GM21390 (cell line): ENCODE measurements around the gene KCNAB3.

Experiments
- ATAC-seq: cut with Tn5 transposase; IDR thresholded peaks from one replicate; pipeline ENCODE4 v1.9.1; 2021; ENCODE audit not compliant: unreplicated experiment

The KCNAB3 gene

GRCh38 chr17:7881276-7882054, 48.2 kb downstream of the KCNAB3 start:
- ATAC-seq: no peak

DNA sequence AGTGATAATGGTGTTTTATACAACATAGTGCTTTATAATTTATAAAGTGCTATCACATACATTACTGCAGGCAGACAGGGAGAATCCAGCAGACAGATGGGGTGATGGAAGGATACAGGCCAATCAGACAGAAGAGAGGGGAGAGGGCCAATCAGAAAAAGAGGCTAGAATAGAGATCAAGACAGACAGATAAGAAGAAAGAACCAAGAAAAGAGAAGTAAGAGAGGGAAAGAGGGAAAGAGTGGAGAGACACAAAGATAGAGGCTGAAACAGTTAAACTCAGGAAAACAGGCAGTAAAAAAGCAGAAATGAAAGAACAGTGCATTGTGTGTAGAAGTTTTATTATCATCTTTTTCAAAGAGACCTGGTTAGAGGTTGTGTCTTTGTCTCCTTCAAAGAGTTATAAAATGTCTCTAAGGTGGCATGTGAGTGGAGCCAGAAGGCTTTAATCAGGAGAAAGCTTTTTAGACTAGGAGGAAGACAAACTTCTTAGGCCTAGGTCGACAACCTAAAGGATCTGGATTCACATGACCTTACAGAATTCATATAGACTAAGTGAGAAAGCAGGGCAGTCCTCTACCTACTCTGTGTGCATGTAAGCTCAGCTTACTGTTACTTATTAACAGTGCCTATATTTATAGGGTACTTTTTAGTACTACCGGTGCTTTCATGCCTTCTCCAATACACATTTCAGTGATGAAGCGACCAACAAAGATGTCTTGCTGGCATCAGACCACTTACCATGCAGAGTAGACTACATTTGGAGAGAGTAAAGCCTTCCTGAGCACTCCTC, 49.4 kb downstream of the KCNAB3 start:
- no peak for ATAC-seq

- no peak for ATAC-seq
Measured at GRCh38 chr17:7878234-7878633, 51.4 kb downstream of the KCNAB3 start.

GRCh38 chr17:7875804-7876370, 53.8 kb downstream of the KCNAB3 start:
- no peak for ATAC-seq

DNA sequence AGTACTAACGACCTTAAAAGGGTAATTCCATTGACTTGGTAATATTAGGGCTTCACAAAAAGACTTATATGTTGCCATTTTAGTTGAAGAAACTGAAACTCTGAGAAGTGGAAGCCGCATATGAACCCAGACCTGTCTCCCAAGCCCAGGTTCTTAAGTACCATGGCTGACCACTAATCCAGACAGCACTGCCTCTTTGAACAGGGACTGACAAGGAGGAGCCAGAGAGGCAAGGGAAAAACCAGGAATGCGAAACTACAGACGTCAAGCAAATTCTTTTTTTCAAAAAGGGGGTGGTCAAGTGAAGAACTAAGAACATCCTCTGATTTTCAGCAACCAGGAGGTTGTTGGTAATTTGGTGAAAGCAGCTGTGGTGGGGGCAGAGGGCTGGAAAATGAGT, 56.6 kb downstream of the KCNAB3 start:
- no peak for ATAC-seq
